Muscle of back (tissue), 11 donors: ENCODE measurements around the gene OTP. TPM values are rescaled to one million over a fixed set of nuclear protein-coding genes. Genes with fewer than 3 reads are reported as not detected.
"Not testable (repeated sequence)": the region's sequence is repeated elsewhere in the genome, so short reads cannot be mapped to it uniquely, and the experiment has no call there.

Experiments used
- DNase-seq, 3 donors: peaks; one replicate each; pipeline versions ENCODE4 v3.0.0 to v3.0.0-alpha.2; 2013
- polyA plus RNA-seq, 10 donors: library from polyadenylated mRNA; unstranded; fragments of 120-200 nt; gene quantifications; one replicate each; pipeline ENCODE4 v1.2.1, GENCODE V29; 2013; ENCODE audit not compliant: insufficient read length in 10 of 10

Gene OTP
- polyA plus RNA-seq, 10 donors: not detected

- DNase-seq: not testable (repeated sequence)
Observed at GRCh38 chr5:77608927-77609326, 29.6 kb downstream of the OTP start.

- DNase-seq: no peak
Observed at GRCh38 chr5:77607324-77607723, 31.2 kb downstream of the OTP start.

GRCh38 chr5:77606279-77606678 lies 32.2 kb downstream of the OTP start:
- no peak for DNase-seq

- DNase-seq: no peak
Observed at GRCh38 chr5:77599679-77600078, 38.8 kb downstream of the OTP start.

- no peak for DNase-seq
Observed at GRCh38 chr5:77590347-77590746, 48.2 kb downstream of the OTP start.

GRCh38 chr5:77588175-77588574 lies 50.3 kb downstream of the OTP start:
- DNase-seq: no peak

GRCh38 chr5:77586101-77586500 lies 52.4 kb downstream of the OTP start:
- DNase-seq: no peak

GRCh38 chr5:77582143-77582542 lies 56.4 kb downstream of the OTP start:
- not testable (repeated sequence) for DNase-seq

Other genes starting within 250 kb of the OTP start
- 10 to 100 TPM; 33.8 to 54.1 (median 44.3) TPM for gene WDR41, start 146.4 kb downstream of the OTP start, polyA plus RNA-seq
- gene TBCA, start 137.6 kb upstream of the OTP start, polyA plus RNA-seq: 100 to 1,000 TPM; 193 to 349 (median 275) TPM